Activated CD8-positive, alpha-beta memory T cell treated with anti-CD3 and anti-CD28 coated beads for 4 hours (primary cell): ENCODE measurements around the gene DHX8.

Experiments used
- DNase-seq, 2 donors: peaks; one replicate each; pipeline ENCODE4 v3.0.0-alpha.2; 2020; ENCODE audit warnings: low read depth in 2 of 2

DHX8 gene

DNA sequence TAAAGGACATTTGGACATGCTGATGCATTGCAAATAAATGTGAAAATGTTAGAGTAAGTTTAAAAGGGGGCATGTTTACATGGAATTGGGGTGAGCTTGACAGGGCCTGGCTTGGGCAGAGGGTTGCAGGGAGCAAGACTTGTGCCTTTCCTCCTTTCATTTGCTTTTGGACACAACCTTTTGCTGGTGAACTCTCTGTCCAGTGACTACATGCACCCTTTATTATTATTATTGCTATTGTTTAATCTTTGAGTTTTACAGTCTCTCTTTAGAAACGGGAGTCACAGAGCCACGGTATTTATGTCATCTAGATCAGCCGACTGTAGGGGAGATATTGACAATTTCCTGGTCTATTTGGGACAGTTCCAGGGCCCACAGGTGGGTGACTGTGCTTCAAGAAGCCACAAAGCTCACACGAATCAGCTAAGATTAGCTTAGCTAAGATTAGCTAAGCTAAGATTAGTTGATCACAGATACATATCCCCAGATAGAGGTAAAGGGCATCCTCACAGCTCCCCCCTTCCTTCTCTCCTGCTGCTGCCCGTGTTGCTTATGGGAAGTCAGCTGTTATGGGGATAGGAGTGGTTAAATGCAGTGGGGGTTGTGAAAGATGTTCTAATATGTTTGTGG lies 91.2 kb downstream of the DHX8 start:
- DNase-seq: no peak
